ENCODE data around the gene SIX1.

SIX1 gene

DNA sequence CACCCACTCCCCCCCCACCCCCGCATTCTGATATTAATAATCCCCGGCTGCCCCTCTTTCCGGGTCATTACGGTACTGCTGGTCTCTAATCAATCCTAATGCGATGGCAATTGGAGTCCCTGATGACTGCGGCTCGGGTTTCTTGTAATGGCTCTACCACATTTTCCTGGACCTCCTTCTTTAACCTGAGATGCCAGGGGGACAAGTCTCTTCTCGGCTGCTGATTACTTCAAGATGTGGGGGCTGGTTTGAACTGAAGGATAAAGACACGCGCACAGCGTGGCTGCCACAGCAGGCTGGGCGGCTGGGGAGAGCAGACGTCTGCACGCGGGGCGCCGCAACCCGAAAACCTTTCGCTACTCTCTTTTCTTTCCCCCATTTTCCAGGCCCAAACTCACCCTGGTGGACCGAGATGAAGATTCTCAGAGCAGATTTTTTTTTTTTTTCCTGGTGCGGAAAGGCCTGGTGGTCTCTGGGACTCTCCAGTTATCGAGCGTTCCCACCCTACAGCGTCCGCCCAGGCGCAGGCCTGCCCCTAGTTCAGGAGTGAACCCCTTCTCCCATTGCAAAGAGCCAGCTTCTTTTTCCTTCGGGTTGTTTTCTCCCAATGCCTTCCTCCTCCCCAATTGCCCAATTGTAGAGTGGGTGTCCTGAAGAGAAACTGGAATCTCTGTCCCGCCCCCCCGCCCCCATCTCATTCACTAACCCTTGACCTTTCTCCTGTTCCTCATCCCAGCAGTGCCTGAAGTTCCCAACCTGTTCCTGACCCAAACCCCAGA is 6.0 kb upstream of the SIX1 start:
- FAIRE-seq: no peak

DNA sequence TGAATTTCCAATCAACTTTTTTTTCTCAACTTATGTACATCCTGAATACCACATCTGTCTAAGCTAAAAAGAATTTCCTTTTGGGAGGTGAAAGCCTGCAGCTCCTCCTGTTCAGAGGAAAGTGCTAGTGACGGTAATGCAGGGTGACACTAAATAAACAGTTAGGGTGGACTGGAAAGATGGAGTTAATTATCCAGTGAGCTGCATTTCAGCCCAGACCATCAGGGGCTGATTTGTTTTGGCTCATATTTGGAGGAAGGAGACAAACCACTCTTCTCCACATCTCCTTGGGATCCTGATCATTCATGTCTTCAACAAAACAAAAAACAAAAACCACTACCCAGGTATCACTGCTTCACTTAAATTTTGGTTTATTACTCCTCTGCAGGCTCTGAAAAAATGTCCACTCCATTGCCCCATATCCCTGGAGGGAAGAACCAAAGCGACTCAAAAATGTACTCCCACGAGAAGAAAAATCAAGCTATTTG is 5.1 kb upstream of the SIX1 start:
- peak; percentile 96 for FAIRE-seq

DNA sequence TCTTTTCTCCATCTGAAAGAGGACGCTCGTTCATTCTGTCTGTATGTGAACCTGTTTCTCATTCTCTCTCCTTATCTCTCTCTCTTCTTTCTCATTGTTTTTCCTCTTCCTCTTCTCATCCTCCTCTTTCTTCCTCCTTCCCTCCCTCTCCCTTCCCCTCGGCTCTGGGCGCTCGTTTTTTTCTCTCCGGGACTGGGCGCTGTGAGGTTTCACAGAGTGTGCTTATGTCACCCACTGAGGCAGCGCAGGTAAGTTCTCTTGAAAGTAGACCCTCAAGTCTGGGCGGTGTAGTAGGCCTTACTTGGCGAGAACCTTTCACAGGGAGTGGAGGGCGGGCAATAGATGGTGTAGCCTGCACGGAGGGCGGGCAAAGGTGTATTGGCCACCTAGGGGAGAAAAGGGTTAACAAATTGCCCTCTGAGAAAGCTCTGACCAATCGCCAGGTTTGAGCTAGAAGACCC is 4.5 kb upstream of the SIX1 start:
- FAIRE-seq: no peak

DNA sequence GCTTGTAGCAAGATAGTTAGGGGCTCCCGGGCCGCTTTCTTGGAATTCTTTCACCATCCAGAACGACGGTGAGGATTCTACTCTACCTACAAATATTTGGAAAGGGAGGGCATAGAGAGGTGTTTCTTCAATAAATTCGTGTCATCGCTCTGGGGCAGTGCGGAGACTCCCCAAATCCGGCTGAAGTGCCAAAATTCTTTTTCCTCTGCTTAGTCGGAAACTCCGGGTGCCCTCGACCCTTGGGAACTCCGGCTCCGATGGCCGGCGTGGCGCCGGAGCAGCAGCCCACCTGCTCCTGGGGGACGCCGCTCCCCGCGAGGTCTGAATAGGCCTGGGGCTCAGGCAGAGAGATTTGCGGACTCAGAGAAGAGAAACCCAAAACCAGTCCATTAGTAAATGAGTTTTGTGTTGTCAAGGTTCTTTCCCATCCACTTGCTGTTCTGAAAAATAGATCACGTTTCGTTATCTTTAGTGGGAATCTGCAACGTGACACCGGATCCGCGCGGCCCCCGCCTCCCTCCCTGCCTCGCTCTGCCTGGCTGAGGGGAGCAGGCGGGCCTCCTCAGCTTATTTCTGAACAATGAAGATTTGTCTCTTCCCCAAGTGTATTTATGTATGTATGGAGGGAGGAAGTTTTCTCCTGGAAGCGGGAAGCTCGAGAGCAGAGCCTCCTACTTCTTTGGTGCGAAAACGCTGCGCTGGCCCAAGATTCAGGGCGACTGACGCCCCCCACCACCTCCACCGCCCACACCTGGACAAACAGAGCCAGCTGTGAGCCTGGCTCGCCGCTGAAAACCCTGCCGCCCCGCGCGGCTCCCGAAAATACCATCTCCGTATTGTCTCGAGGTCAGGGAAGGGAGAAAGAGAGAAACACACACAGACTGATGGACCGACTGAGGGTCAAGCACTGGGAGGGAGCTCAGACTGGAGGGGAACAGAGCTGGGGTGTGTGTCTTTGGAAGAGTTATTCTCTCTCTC is 3.7 kb upstream of the SIX1 start:
- peak; percentile 96 for FAIRE-seq

DNA sequence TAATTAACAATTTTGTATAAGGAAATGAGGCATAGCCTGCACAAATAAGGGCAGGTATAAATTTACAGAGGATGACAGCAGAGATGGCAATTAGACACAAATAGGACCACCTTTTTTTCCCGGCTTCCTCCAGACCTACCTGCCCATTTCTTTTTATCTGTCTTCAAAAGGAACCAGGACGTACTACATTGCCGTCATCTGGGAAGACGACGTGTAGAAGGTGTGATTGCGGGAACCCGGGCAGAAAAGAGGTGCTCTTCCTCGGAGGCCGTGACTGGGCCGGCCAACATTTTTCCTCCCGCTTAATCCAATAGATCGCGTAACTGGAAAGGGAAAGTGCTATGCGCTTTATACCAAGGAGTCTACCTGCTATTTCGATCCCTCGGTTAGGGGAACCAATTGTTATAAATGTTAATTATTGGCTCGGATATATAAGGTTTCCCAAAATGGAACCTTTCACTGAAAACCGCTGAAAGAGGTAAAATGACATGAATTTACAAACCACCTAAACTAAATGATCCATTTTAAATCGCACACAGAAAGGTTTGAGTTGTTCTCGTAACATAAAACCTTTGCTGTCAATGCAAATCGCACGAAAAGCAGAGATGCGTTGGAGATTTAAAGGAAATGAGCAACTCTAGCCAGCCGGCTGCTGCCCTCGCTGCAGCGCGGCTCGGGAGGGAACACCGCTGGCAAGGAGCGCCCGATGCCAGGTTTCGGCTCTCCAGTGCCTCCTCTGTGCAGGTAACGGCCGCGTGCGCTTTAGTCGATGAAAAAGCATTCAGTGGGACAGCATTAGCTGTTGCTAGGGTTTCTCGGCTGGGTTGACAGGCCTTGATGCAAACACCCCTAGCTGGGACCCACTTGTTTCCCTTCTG is 2.8 kb upstream of the SIX1 start:
- peak; percentile 16 for FAIRE-seq

DNA sequence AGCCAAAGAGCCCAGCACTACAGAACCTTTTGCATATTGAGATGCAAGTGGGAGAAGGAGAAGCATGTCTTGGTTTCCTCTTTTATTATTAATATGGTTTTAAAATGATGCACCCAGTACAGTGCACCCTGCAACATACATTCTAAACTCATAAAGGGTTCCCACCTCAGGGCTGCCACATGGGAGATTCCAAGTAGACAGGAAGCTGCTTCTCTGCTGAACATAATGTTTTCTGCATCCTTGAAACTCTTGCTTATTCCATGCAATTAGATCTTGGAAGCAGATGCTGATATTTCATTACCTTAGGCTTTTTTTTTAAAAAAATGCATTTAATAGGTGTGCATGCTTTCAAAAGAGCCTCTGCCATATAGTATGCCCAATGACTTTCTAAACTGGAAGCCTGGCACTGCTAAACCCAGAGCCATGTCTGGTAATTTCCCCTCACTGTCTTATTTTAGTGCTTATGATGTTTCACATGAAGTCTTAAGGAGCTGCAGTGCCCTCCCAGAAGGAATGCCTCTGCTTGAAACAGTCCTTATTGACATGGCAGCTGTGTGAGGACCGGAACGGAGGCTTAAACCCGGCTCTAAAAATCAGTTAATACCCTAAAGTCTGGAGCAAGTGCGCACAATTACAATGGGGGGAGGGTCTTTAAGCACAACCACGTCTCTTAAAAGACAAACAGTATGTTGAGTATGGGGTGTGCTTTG is 2.0 kb upstream of the SIX1 start:
- no peak for FAIRE-seq

DNA sequence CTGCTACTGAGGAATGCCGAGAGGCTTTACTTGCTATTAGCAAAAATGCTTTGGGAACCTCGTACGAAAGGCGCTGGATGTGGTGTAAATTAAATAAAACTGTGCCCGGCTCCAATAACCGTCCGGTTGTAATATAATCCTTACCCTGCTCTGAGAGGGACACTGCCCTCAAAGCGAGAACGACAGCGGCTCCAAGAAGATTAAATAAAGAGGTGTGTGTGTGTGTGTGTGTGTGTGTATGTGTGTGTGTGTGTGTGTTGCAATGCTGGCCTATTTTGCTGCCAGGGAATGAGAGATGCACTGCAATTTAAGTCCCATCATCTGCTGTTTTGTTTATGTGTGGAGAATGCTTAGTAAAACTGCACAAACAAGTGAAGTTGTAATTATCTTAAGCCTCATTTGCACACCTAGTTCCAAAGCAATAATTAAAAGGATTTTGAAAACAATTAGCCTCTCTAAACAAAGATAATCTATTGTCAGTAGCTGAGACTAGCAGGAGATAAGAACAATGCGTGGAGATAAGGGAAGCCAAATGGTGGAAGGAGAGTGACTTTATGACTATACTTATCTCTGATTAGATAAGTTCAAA is 1.2 kb upstream of the SIX1 start:
- no peak for FAIRE-seq

DNA sequence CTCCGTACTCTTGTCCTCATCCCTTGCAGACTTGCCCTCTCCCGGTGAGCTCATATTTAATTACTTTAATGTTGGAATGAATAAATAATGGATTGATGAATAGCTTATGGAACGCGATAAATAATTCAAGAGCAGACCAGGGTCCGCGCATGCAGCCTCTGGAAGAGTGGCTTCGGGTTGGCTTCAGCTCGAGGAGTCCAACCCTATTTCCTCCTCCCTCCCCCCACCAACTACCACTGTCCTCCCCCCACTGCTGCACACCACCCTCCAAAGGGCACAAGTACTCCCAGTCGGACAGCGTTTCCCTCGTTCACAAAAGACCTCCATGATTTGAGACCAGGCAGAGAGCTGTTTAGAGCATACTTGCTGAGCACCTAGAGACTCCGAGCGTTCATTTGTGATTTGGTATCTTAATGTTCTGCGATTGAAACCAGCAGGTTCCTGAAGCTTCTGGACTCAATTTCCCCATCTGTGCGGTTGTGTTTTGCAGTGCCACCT is 647 bp upstream of the SIX1 start:
- peak; percentile 3 for FAIRE-seq

DNA sequence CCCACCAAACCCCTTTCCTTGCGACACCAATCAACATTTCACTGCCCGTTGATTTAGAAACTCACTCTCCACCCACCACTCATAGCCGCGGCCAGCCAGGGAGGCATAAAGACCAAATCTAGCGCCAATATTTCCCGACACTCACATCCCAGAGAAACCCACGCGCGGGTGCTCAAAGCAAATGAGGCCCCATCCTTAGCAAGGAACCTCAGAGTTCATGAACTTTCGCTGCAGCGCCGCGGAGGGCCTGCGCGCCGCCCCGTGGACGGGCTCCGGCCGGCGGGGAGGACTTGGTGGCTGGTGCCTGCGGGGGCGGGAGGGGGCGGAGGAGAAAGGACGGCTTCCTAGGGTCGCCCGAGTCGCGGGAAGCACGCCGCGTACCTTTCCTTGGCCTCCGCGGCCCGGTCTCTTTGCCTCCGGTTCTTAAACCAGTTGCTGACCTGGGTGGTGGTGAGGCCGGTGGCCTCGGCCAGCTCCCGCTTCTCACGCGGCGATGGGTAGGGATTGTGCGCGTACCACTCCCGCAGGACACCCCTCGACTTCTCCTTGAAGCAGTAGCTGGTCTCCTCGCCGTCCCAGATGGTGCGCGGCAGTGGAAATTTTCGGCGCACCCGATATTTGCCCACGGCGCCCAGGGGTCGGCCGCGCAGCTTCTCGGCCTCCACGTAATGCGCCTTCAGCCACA is 886 bp downstream of the SIX1 start:
- no peak for FAIRE-seq

DNA sequence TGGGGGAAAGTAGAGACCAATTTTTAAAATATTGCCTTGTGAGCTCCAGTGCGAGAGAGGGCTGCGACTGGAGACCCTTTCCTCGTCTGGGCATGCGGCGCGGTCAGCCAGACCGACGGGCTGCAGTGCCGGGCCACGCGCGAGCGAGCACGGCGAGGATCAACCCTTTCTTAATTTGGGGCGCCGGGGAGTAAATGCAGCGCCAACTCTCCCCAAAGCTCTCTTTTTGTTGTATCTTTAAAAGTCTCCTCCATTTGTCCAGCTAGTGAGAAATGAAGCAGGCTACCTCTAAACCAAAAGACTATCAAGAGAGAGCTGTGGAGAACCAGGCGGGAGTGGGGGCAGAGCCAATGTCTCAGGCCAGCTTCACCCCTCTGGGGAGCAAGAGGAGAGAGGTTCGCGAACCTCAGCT is 1.4 kb downstream of the SIX1 start:
- FAIRE-seq: no peak

DNA sequence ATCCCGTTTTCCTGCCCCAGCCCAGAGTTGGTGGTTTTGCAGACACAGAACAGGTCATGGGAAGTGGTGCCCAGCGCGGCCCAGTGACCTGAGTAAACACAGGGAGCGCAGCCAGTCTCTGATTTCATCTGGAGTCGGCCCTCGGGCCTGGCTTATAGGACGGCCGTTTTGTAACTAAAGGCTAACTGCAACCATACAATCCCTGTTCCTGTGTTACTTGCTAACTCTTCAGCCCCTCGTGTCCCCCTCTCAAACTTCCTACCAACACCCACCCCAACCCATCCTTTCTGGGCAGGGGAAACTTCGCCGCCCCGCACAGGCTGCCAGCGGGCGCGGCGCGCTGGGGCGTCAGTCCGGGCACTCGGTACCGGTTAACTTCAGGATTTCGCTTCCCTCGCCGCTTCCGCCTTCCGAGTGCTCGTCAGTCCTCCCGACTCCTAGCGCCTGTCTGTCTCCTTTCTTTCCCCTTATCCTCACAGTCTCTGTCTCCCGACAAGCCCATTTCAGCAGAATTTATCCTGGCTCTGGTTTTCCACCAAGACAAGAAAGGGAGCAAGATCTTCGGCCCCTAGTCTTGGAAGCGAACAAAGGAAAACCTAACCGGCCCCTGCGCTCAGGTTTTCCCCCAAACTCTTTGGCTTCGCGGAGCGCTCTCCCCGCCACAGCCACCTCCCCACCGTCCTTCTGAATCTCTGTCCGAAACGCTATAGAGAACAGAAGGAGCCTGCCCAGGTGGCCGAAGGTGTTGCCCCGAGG is 2.0 kb downstream of the SIX1 start:
- no peak for FAIRE-seq

DNA sequence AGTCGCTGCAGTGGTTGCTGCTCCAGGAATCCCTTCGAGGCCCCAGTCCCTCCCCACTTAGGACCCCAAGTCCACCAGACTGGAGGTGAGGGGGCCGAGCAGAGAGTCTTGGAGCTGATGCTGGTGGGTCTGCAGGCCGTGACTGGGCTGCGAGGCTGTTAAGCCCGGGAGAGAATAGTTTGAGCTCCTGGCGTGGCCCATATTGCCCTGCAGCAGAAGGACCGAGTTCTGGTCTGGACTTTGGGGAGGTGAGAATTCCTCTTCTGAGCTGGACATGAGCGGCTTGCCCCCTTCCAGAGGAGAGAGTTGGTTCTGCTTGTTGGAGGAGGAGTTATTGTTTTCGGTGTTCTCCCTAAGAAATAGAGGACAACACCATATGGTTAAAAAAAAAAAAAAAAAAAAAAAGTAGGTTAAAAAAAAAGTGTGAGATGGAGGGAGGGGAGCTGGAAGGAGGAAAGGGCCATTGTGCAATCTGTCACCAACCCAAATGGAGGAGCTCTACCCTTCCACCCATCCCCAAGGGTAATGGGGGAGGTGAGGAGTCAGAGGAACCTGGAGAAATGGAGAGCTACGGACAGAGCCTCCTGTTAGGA is 3.0 kb downstream of the SIX1 start:
- no peak for FAIRE-seq

DNA sequence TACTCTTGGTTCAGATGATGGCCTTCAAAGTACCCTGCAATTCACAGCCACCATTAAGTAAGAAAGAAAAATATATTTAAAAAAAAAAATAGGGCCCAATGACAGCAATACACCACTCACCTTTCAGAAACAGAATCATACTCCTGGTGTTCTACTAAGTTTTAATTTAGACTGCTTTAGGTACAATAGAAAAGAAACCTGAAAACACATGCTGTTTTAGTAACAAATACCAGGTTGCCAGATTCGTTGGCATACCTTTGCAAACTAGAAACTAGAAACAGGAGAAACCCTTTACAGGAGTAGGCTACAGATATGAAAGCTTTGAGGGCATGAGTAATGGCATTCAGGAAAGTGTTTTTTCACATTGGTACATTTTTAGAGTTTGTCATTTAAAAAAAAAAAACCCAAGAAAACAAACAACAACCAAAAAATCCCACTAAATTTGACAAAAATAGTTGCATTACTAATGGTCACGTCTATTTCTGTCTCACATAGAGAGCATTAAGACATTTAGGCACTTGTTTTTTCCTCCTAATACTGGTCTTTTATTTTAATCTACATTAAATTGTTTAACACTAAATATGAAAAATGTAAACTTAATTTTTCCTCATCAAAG is 4.0 kb downstream of the SIX1 start:
- peak; percentile 63 for FAIRE-seq

DNA sequence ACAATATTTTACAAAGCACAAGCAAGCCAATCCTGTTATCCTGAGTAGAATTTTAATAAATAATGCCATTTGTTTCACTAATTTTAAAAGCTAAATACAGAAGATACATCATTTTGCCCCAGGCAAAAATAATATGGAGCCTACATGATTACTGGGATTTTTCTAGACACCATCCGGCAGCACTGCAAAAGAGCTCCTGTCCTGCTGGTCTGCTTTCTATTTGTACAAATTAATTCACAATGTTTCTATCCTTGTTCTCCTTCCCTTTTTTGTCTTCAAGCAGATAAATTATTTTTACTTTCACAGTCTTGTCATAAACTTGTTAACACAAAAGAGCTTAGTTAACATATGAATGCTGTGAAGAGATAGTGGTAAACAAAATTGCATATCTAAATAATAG is 4.6 kb downstream of the SIX1 start:
- peak; percentile 25 for FAIRE-seq

DNA sequence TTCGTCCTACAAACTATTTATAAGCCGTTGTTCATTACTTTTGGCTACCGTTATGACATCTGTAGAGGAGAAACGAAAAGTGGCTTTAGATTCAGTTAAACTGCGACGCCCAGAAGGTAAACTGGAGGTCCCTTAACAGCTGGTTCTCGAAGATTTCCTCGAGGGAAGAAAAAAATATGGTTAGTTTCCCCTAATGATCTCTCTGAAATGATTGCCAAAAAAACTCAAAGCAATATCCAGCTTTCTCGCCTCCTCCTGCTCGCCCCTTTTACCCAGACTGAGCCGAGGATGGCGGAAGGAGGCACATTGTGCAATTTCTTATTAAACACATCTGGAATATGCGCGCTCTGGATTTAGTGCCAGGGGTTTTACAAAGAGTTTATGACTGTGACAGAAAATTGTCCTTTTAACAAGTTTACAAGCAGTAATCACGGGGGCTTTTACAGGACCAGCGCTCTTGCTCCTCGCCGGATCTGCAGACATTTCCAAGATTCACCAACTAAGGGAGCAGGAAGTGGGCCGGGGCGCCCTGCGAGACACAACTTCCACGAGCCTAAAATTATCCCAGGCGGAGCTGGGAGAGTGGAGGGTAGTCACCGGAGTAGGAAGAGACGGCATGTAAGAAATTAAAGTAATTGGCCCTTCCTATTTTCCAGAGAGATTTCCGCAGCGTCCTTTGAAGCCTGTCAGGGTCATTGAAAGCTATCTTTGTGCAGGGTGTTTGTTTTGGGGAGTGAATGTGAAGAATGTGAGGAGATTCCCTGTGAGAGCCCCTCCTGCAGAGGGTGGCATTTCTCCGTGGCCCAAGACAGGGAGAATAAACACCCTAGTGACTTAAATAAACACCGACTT is 5.6 kb downstream of the SIX1 start:
- no peak for FAIRE-seq

DNA sequence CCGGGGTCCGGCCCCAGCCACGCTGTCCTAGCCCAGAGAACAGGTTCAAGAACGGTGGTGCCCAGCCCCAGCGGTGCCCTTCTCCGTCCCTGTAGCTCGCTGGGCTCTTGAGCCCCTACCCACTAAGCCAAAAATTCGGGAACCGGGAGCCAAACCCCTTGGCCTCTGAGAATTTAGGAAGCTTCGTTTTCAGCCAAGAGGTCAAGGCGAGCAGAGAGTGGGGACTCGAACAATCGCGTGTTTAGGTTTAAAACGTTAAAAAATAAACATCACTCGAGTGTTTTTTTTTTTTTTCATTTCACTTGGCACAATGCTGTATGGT is 6.2 kb downstream of the SIX1 start:
- FAIRE-seq: no peak

DNA sequence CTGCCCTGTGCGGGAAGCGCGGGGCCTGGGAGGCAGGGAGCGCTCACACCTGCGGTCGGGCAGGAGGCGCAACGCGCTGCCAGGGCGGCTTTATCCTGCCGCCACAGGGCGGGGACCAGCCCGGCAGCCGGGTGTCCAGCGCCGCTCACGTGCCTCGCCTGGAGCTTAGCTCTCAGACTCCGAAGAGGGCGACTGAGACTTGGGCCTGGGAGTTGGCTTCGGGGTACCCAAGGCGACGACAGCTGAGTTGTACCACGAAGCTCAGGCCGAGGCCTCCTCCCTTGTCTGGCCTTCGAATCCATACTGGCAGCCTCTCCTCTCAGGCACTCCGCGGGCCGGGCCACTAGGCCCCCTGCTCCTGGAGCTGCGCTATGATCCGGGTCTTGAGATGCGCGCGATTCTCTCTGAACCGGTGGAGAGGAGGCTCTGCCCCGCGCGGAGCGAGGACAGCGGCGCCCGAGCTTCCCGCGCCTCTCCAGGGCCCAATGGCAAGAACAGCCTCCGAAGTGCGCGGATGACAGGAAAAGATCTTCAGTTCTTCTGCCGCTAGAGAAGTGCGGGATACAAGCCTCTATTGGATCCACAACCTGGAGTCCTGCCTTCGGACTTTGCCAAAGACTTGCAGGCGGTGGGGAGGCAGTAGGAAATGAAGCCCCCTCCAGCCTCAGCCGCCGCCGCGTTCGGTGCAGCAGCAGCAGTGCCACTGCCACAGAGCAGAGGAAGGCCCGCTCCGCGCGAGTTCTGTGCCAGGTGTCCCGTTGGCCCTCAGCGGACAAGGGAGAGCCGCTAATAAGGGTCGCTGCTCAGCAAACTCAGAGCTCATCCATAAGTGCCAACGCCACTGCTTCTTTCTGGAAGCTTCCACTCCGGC is 6.8 kb downstream of the SIX1 start:
- no peak for FAIRE-seq
